HCT116 (cell line): Measurements from ENCODE around the gene ATP1B4.
A peak's percentile ranks its signal among the peaks of the same experiment; 100 is the strongest.

Source experiments
- CTCF ChIP-seq, 3 experiments: fragments of 200-600 bp in 1 of 3; sonication (generic) in 1 of 3; IDR thresholded peaks in 2 of 3; conservative IDR thresholded peaks in 1 of 3; 2 replicates each; pipeline ENCODE4 v1.5.1; 2012 to 2017; ENCODE audit warnings: low read depth in 2 of 3, low read length in 2 of 3, antibody characterized with exemption in 1 of 3, borderline replicate concordance in 1 of 3, control low read depth in 1 of 3, mild to moderate bottlenecking in 1 of 3, mixed read lengths in 1 of 3, mixed run types in 1 of 3, moderate library complexity in 1 of 3; ENCODE audit not compliant: insufficient read depth in 1 of 3
- ELF1 ChIP-seq: IDR thresholded peaks from 2 replicates; pipeline ENCODE4 v1.6.1; 2012; ENCODE audit warnings: low read depth, borderline replicate concordance
- JUND ChIP-seq: IDR thresholded peaks from 2 replicates; pipeline ENCODE4 v1.6.1; 2012
- POLR2A ChIP-seq: IDR thresholded peaks from 2 replicates; pipeline ENCODE4 v1.7.0; 2011; ENCODE audit warnings: borderline replicate concordance; ENCODE audit not compliant: insufficient read depth, insufficient read length; ENCODE audit errors: extremely low read depth
- POLR2AphosphoS5 ChIP-seq: IDR thresholded peaks from 2 replicates; pipeline ENCODE4 v1.6.1; 2011; ENCODE audit warnings: mild to moderate bottlenecking, low read depth, low read length, moderate library complexity
- SRF ChIP-seq: IDR thresholded peaks from 2 replicates; pipeline ENCODE4 v1.6.1; 2012; ENCODE audit warnings: low read depth
- ZBTB33 ChIP-seq: IDR thresholded peaks from 2 replicates; pipeline ENCODE4 v1.6.1; 2011; ENCODE audit warnings: mild to moderate bottlenecking, low read length, moderate library complexity; ENCODE audit not compliant: insufficient replicate concordance; ENCODE audit errors: extremely low read depth
- ZNF274 ChIP-seq: fragments of 200-500 bp; sonication (Bioruptor generic); IDR thresholded peaks from 2 replicates; pipeline ENCODE4 v1.6.1; 2014; ENCODE audit warnings: mild to moderate bottlenecking, low read depth, low read length, inconsistent platforms
- TF ChIP-seq, protein P1 (sequence below): IDR thresholded peaks from 2 replicates; pipeline ENCODE4 v1.6.1; 2012

DNA sequence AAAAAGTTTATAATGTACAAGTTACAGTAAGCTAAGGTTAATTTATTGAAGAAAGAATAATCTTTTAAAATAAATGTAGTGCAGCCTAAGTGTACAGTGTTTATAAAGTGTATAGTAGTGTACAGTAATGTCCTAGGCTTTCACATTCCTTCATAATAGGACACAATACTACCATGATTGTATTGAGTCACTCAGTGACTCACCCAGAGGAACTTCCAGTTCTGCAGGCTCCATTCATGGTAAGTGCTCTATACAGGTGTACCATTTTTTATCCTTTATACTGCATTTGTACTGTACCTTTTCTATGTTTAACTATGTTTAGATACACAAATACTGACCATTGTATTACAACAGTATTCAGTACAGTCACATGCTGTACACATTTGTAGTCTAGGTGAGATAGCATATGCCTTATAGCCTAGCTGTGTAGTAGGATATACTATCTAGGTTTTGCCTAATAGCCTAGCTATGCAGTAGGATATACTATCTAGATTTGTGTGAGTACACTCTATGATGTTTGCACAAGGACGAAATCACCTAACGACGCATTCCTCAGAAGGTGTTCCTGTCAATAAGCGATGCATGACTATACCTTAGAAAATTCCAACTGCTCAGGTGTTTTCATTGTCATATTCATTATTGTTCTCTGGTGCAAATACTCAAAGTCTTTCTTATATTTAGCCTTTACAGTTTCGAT lies 45.2 kb upstream of the ATP1B4 start:
- TF ChIP-seq CTCF (IDR thresholded peaks at IDR 0.05 in 2 of 3, conservative IDR thresholded peaks at IDR 0.05 in 1 of 3; ENCODE audit: borderline replicate concordance in 1 of 3, insufficient read depth in 1 of 3, low read depth in 2 of 3, low read length in 2 of 3) (no peak), JUND (peak; percentile 76), ZNF274 (no peak), POLR2A (no peak), POLR2AphosphoS5 (no peak), ZBTB33 (no peak), SRF (no peak), ELF1 (no peak)
- TF ChIP-seq, protein P1, sequence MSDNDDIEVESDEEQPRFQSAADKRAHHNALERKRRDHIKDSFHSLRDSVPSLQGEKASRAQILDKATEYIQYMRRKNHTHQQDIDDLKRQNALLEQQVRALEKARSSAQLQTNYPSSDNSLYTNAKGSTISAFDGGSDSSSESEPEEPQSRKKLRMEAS, result no peak
